ENCODE results near the gene CADPS2. TPM values are rescaled to one million over a fixed set of nuclear protein-coding genes. Genes with fewer than 3 reads are reported as not detected.

The CADPS2 gene
- total RNA-seq, 1 donor from 2014 or later = 4.3 TPM

GRCh38 chr7:122605929-122606328 is 280.3 kb downstream of the CADPS2 start:
- Mint-ChIP-seq H3K27me3 (no peaks in the 10 kb centered on the region), H3K9me3 (ENCODE audit: low read depth) (peaks cover 2% of the 10 kb centered on the region), H3K4me1 (ENCODE audit: low read depth) (no peaks in the 10 kb centered on the region), H3K36me3 (ENCODE audit: insufficient read depth) (no peaks in the 10 kb centered on the region), H3K4me3 (ENCODE audit: low read depth) (no peak overlapping the region), H3K27ac (no peak overlapping the region)
- TF ChIP-seq CTCF (IDR thresholded peaks at IDR 0.05; ENCODE audit: unreplicated experiment) = no peak
- no peak for DNase-seq (ENCODE audit: low spot score, unreplicated experiment)

DNA sequence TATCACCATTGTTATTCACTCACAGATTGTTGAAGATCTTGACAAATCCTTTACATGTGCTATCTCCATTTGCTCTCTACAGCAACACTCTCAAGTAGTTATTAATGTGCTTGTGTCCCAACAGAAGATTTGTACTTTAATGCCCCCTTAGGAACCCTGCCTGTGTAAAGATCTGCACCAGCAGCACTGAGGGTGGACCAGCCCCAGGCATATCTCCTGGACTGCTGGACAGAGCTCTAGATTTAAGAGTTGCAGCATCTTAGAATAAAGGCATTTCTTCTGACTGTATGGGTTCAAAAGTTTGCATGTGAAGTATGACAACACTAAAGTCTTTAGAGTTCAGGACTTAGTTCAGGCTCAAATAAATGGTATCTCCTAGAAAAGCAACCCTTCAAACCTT is 282.0 kb downstream of the CADPS2 start:
- H3K9me3 Mint-ChIP-seq (ENCODE audit: low read depth) = peaks cover under 1% of the 10 kb centered on the region
- H3K27me3 Mint-ChIP-seq = no peaks in the 10 kb centered on the region
- no peaks in the 10 kb centered on the region for H3K4me1 Mint-ChIP-seq (ENCODE audit: low read depth)
- no peak for TF ChIP-seq CTCF (IDR thresholded peaks at IDR 0.05; ENCODE audit: unreplicated experiment)
- H3K27ac Mint-ChIP-seq = no peak overlapping the region
- H3K36me3 Mint-ChIP-seq (ENCODE audit: insufficient read depth) = no peaks in the 10 kb centered on the region
- no peak for DNase-seq (ENCODE audit: low spot score, unreplicated experiment)
- H3K4me3 Mint-ChIP-seq (ENCODE audit: low read depth) = no peak overlapping the region

DNA sequence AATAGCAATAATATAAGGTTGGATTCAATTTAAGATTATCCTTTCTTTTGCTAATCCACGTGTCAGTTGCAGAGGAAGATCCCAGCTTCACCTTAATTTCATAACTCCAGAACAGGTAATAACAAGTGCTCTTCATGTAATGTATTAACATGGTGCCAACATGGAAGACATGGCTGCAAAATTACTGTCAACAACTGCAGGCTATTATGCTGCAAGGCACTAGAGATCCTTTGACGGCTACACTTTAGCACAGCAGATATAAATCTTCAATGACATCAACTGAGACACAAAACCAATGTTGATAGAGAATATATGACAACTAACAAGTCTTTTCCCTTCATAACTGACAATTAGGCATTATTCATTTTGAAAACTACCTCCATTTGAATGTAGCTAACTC is 283.5 kb downstream of the CADPS2 start:
- Mint-ChIP-seq H3K27ac (no peak overlapping the region), H3K4me3 (ENCODE audit: low read depth) (no peak overlapping the region), H3K27me3 (no peaks in the 10 kb centered on the region), H3K9me3 (ENCODE audit: low read depth) (peaks cover 8% of the 10 kb centered on the region), H3K36me3 (ENCODE audit: insufficient read depth) (no peaks in the 10 kb centered on the region), H3K4me1 (ENCODE audit: low read depth) (no peaks in the 10 kb centered on the region)
- no peak for DNase-seq (ENCODE audit: low spot score, unreplicated experiment)
- no peak for TF ChIP-seq CTCF (IDR thresholded peaks at IDR 0.05; ENCODE audit: unreplicated experiment)

DNA sequence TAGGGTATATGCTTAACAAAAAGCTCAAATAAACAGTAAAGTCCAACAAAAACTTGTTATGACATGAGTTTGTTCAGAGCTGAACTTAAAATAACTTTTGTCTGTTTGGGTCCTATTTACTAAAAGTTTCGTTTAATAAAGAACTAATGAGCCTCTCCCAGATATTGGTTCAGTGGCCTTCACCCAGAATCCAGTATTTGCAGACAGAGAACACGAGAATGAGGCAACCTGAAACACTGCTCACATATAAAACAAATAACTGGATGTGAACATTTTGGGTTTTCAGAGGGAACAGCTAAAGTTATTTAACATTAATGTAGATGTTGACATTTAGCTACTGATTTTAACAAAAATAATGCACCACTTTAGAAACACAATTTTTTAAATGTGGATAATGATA is 285.6 kb downstream of the CADPS2 start:
- H3K4me3 Mint-ChIP-seq (ENCODE audit: low read depth) = no peak overlapping the region
- TF ChIP-seq CTCF (IDR thresholded peaks at IDR 0.05; ENCODE audit: unreplicated experiment) = no peak
- no peak for DNase-seq (ENCODE audit: low spot score, unreplicated experiment)
- H3K27me3 Mint-ChIP-seq = no peaks in the 10 kb centered on the region
- no peaks in the 10 kb centered on the region for H3K4me1 Mint-ChIP-seq (ENCODE audit: low read depth)
- H3K27ac Mint-ChIP-seq = no peak overlapping the region
- H3K36me3 Mint-ChIP-seq (ENCODE audit: insufficient read depth) = no peaks in the 10 kb centered on the region
- H3K9me3 Mint-ChIP-seq (ENCODE audit: low read depth) = peaks cover 8% of the 10 kb centered on the region

DNA sequence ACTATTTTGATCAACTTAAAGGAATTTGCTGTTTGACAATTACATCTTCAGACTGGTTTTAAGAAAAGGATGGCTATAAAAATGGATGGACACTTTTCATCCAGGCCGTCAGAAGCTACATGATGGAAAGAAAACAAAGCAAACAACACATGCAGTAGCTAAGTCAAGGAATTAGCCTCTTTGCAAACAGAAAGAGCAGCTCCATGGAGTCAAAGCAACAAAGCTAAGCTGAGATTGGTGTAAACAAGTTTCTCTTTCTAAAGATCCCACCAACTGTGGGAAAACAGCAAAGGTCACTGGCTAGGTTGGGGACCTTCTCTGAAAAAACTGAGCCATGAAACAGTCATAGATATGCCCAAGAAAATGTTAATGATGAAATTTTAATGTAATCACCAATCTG is 286.2 kb downstream of the CADPS2 start:
- DNase-seq (ENCODE audit: low spot score, unreplicated experiment) = no peak
- peaks cover 8% of the 10 kb centered on the region for H3K9me3 Mint-ChIP-seq (ENCODE audit: low read depth)
- H3K36me3 Mint-ChIP-seq (ENCODE audit: insufficient read depth) = no peaks in the 10 kb centered on the region
- no peaks in the 10 kb centered on the region for H3K27me3 Mint-ChIP-seq
- no peak overlapping the region for H3K27ac Mint-ChIP-seq
- TF ChIP-seq CTCF (IDR thresholded peaks at IDR 0.05; ENCODE audit: unreplicated experiment) = no peak
- H3K4me3 Mint-ChIP-seq (ENCODE audit: low read depth) = no peak overlapping the region
- H3K4me1 Mint-ChIP-seq (ENCODE audit: low read depth) = no peaks in the 10 kb centered on the region

Measured in progenitor cell of endocrine pancreas (in vitro differentiated cells).